Measurements from ENCODE around the gene OR2H1. TPM values are rescaled to one million over a fixed set of nuclear protein-coding genes. Genes with fewer than 3 reads are reported as not detected.

OR2H1 gene
- total RNA-seq, 1 donor from 2014 or later, result not detected

- Mint-ChIP-seq H3K27me3 (ENCODE audit: low read depth) (peaks cover 22% of the 10 kb centered on the region), H3K27ac (no peak overlapping the region), H3K4me3 (no peak overlapping the region), H3K9me3 (no peaks in the 10 kb centered on the region), H3K36me3 (no peaks in the 10 kb centered on the region), H3K4me1 (no peaks in the 10 kb centered on the region)
- no peak for DNase-seq (ENCODE audit: low spot score in 2 of 2, unreplicated experiment in 2 of 2)
- TF ChIP-seq CTCF (IDR thresholded peaks at IDR 0.05; ENCODE audit: unreplicated experiment), result no peak
These were observed 33.1 kb downstream of the OR2H1 start for GRCh38 chr6:29490055-29490454.

- H3K27ac Mint-ChIP-seq, result no peak overlapping the region
- no peaks in the 10 kb centered on the region for H3K9me3 Mint-ChIP-seq
- H3K4me1 Mint-ChIP-seq, result no peaks in the 10 kb centered on the region
- H3K27me3 Mint-ChIP-seq (ENCODE audit: low read depth), result peaks cover 26% of the 10 kb centered on the region
- DNase-seq (ENCODE audit: low spot score in 2 of 2, unreplicated experiment in 2 of 2), result no peak
- H3K36me3 Mint-ChIP-seq, result no peaks in the 10 kb centered on the region
- TF ChIP-seq CTCF (IDR thresholded peaks at IDR 0.05; ENCODE audit: unreplicated experiment), result no peak
- no peak overlapping the region for H3K4me3 Mint-ChIP-seq
These were observed 33.6 kb downstream of the OR2H1 start for GRCh38 chr6:29490552-29490951.

GRCh38 chr6:29491574-29491973 is 34.6 kb downstream of the OR2H1 start:
- no peak for DNase-seq (ENCODE audit: low spot score in 2 of 2, unreplicated experiment in 2 of 2)
- H3K27me3 Mint-ChIP-seq (ENCODE audit: low read depth), result peaks cover 26% of the 10 kb centered on the region
- no peak for TF ChIP-seq CTCF (IDR thresholded peaks at IDR 0.05; ENCODE audit: unreplicated experiment)
- no peaks in the 10 kb centered on the region for H3K36me3 Mint-ChIP-seq
- H3K27ac Mint-ChIP-seq, result no peak overlapping the region
- H3K4me1 Mint-ChIP-seq, result no peaks in the 10 kb centered on the region
- no peaks in the 10 kb centered on the region for H3K9me3 Mint-ChIP-seq
- no peak overlapping the region for H3K4me3 Mint-ChIP-seq

- H3K9me3 Mint-ChIP-seq, result no peaks in the 10 kb centered on the region
- no peak overlapping the region for H3K27ac Mint-ChIP-seq
- TF ChIP-seq CTCF (IDR thresholded peaks at IDR 0.05; ENCODE audit: unreplicated experiment), result no peak
- no peaks in the 10 kb centered on the region for H3K4me1 Mint-ChIP-seq
- no peak for DNase-seq (ENCODE audit: low spot score in 2 of 2, unreplicated experiment in 2 of 2)
- no peak overlapping the region for H3K4me3 Mint-ChIP-seq
- H3K27me3 Mint-ChIP-seq (ENCODE audit: low read depth), result peaks cover 33% of the 10 kb centered on the region
- no peaks in the 10 kb centered on the region for H3K36me3 Mint-ChIP-seq
These were observed 36.3 kb downstream of the OR2H1 start for GRCh38 chr6:29493261-29493660.

GRCh38 chr6:29494131-29494530 is 37.2 kb downstream of the OR2H1 start:
- Mint-ChIP-seq H3K27ac (no peak overlapping the region), H3K36me3 (no peaks in the 10 kb centered on the region), H3K27me3 (ENCODE audit: low read depth) (peaks cover 42% of the 10 kb centered on the region), H3K9me3 (no peaks in the 10 kb centered on the region), H3K4me3 (no peak overlapping the region), H3K4me1 (no peaks in the 10 kb centered on the region)
- no peak for TF ChIP-seq CTCF (IDR thresholded peaks at IDR 0.05; ENCODE audit: unreplicated experiment)
- DNase-seq (ENCODE audit: low spot score in 2 of 2, unreplicated experiment in 2 of 2), result no peak

GRCh38 chr6:29495571-29495970 is 38.6 kb downstream of the OR2H1 start:
- DNase-seq (ENCODE audit: low spot score in 2 of 2, unreplicated experiment in 2 of 2), result no peak
- Mint-ChIP-seq H3K27ac (no peak overlapping the region), H3K36me3 (no peaks in the 10 kb centered on the region), H3K27me3 (ENCODE audit: low read depth) (peaks cover 48% of the 10 kb centered on the region), H3K4me1 (no peaks in the 10 kb centered on the region), H3K9me3 (no peaks in the 10 kb centered on the region), H3K4me3 (no peak overlapping the region)
- no peak for TF ChIP-seq CTCF (IDR thresholded peaks at IDR 0.05; ENCODE audit: unreplicated experiment)
